SU-DHL-6 (cell line): ENCODE results near the gene CRK.

Source experiments
- CTCF ChIP-seq: fragments of 200-600 bp; sonication (generic); IDR thresholded peaks from one replicate; pipeline ENCODE4 v1.5.1; 2017; ENCODE audit warnings: antibody characterized with exemption, mild to moderate bottlenecking, low read length, moderate library complexity; ENCODE audit not compliant: insufficient read depth, poor library complexity, severe bottlenecking
- EZH2phosphoT487 ChIP-seq: fragments of 200-600 bp; sonication (generic), shearing (Covaris generic); conservative IDR thresholded peaks from 2 replicates; pipeline ENCODE4 v1.6.1; 2018; ENCODE audit warnings: mild to moderate bottlenecking, antibody characterized with exemption, low read length, moderate library complexity, mixed read lengths

GRCh38 chr17:1494736-1495253, 38.8 kb upstream of the CRK start:
- TF ChIP-seq CTCF = no peak
- TF ChIP-seq EZH2phosphoT487 = no peak
